Measurements from ENCODE around the gene HGF. TPM values are rescaled to one million over a fixed set of nuclear protein-coding genes. Genes with fewer than 3 reads are reported as not detected.
A peak's percentile ranks its signal among the peaks of the same experiment; 100 is the strongest.

The HGF gene
- total and polyA plus RNA-seq, 2 experiments from 2014 or later, result 13.4 to 33.2 TPM

DNA sequence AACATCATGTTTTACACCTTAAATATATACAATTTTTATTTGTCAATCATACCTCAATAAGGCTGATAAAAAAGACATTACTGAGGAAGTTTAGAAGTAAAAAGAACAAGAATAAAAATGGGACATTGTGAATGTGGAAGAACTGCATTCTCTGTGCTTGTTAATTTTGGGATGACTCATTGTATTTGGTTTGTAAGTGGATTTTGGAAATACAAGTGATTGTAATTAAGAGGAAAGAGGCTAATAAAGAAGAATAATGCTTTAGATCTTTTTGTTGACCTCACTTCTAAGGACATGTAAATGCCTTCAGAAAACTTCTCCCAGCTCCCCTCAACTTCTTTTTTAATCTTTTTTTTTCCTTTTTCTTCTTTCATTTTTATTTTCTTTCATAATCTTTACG lies 76.0 kb downstream of the HGF start:
- Histone ChIP-seq H3K27me3 (no peaks in the 10 kb centered on the region), H4K20me1 (ENCODE audit: insufficient read depth, poor library complexity, severe bottlenecking) (no peaks in the 10 kb centered on the region), H3K9me3 (ENCODE audit: low read depth) (no peaks in the 10 kb centered on the region), H3K36me3 (replicated peaks; ENCODE audit: insufficient read depth, low read depth) (no peaks in the 10 kb centered on the region), H3K27ac (peak overlapping the region; percentile 8), H3K9me2 (replicated peaks; ENCODE audit: insufficient read depth) (no peaks in the 10 kb centered on the region), H3K4me2 (no peak overlapping the region), H3K79me2 (no peaks in the 10 kb centered on the region), H3K4me1 (ENCODE audit: insufficient read depth) (no peaks in the 10 kb centered on the region), H3K4me3 (no peak overlapping the region), H2AFZ (no peak overlapping the region)
- 84% methylated on average over 1 of the region's 1 CpG for WGBS (ENCODE audit: low lambda C conversion rate, missing lambda C conversion rate)
- TF ChIP-seq EZH2 (IDR thresholded peaks at IDR 0.05; ENCODE audit: borderline replicate concordance) (no peak), EZH2phosphoT487 (IDR thresholded peaks at IDR 0.05; ENCODE audit: low read depth, severe bottlenecking, unreplicated experiment) (no peak)
- TF ChIP-seq, protein P1, sequence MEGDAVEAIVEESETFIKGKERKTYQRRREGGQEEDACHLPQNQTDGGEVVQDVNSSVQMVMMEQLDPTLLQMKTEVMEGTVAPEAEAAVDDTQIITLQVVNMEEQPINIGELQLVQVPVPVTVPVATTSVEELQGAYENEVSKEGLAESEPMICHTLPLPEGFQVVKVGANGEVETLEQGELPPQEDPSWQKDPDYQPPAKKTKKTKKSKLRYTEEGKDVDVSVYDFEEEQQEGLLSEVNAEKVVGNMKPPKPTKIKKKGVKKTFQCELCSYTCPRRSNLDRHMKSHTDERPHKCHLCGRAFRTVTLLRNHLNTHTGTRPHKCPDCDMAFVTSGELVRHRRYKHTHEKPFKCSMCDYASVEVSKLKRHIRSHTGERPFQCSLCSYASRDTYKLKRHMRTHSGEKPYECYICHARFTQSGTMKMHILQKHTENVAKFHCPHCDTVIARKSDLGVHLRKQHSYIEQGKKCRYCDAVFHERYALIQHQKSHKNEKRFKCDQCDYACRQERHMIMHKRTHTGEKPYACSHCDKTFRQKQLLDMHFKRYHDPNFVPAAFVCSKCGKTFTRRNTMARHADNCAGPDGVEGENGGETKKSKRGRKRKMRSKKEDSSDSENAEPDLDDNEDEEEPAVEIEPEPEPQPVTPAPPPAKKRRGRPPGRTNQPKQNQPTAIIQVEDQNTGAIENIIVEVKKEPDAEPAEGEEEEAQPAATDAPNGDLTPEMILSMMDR (IDR thresholded peaks at IDR 0.05; ENCODE audit: poor library complexity), result no peak
- DNase-seq (ENCODE audit: low spot score), result no peak

DNA sequence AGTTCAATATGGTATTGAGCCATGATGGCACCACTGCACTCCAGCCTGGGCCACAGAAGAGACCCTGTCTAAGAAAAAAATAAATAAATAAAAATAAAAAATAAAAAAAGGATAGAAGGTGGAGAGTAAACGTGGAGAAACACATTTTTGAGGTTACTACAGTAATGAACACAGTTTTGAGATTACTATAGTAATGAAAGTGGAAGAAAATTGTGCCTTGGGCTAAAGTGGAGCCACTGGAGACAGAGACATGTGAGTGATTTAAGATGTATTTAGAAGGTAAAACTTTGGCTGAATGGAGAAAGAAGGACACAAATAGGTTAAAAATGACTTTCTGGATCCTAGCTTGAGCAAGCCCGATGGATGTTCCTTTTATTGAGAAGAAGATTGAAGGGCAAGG lies 76.8 kb downstream of the HGF start:
- Histone ChIP-seq H3K4me3 (no peak overlapping the region), H3K27ac (no peak overlapping the region), H3K27me3 (no peaks in the 10 kb centered on the region), H3K9me3 (ENCODE audit: low read depth) (no peaks in the 10 kb centered on the region), H2AFZ (no peak overlapping the region), H3K36me3 (replicated peaks; ENCODE audit: insufficient read depth, low read depth) (no peaks in the 10 kb centered on the region), H3K4me1 (ENCODE audit: insufficient read depth) (no peaks in the 10 kb centered on the region), H4K20me1 (ENCODE audit: insufficient read depth, poor library complexity, severe bottlenecking) (no peaks in the 10 kb centered on the region), H3K4me2 (no peak overlapping the region), H3K79me2 (no peaks in the 10 kb centered on the region), H3K9me2 (replicated peaks; ENCODE audit: insufficient read depth) (no peaks in the 10 kb centered on the region)
- DNase-seq (ENCODE audit: low spot score), result no peak
- WGBS (ENCODE audit: low lambda C conversion rate, missing lambda C conversion rate), result 83% methylated on average over 2 of the region's 2 CpGs
- TF ChIP-seq EZH2 (IDR thresholded peaks at IDR 0.05; ENCODE audit: borderline replicate concordance), result no peak
- TF ChIP-seq EZH2phosphoT487 (IDR thresholded peaks at IDR 0.05; ENCODE audit: low read depth, severe bottlenecking, unreplicated experiment), result no peak
- TF ChIP-seq, protein P1 (IDR thresholded peaks at IDR 0.05; ENCODE audit: poor library complexity), result no peak

DNA sequence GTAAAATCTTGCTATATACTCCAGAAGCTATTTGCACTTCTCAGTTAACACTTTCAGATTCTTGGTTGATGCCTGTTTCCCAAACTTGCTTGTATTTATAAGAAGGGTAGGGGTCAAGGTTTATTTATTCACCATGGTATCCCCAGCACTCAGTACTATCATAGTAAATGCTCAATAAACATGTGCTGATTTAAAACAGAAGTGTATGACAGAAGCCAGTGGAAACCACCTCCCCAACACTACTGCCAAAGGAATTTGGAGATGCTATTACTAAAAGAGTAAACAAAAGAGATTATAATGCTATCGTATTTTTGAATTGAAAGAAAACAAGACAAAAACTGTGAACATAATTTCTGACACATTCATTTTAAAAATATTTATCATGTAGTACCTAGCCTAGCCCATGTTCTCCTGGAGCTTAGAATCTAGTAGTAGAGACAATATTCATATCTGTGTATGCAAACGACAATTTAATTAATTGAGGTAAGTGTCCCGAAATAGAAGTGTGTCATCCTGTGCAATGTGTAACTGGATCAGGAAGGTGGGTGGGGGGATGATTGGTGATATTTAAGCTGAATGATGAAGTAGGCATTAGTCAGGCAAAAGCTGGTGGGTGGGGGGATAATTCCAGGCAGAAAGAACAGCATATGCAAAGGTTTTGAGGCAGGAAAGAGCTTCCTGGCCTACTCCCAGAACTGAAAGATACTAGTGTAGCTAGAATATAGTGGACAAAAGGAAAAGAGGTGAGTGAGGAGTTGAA lies 77.5 kb downstream of the HGF start:
- H3K27me3 ChIP-seq, result no peaks in the 10 kb centered on the region
- H3K9me2 ChIP-seq (replicated peaks; ENCODE audit: insufficient read depth), result no peaks in the 10 kb centered on the region
- no peak overlapping the region for H2AFZ ChIP-seq
- TF ChIP-seq EZH2 (IDR thresholded peaks at IDR 0.05; ENCODE audit: borderline replicate concordance) (no peak), EZH2phosphoT487 (IDR thresholded peaks at IDR 0.05; ENCODE audit: low read depth, severe bottlenecking, unreplicated experiment) (no peak)
- TF ChIP-seq, protein P1 (IDR thresholded peaks at IDR 0.05; ENCODE audit: poor library complexity), result no peak
- WGBS (ENCODE audit: low lambda C conversion rate, missing lambda C conversion rate), result 80% methylated on average over 3 of the region's 3 CpGs
- H3K4me3 ChIP-seq, result no peak overlapping the region
- no peaks in the 10 kb centered on the region for H3K9me3 ChIP-seq (ENCODE audit: low read depth)
- no peak overlapping the region for H3K27ac ChIP-seq
- no peaks in the 10 kb centered on the region for H3K4me1 ChIP-seq (ENCODE audit: insufficient read depth)
- H4K20me1 ChIP-seq (ENCODE audit: insufficient read depth, poor library complexity, severe bottlenecking), result no peaks in the 10 kb centered on the region
- H3K4me2 ChIP-seq, result no peak overlapping the region
- H3K36me3 ChIP-seq (replicated peaks; ENCODE audit: insufficient read depth, low read depth), result no peaks in the 10 kb centered on the region
- no peak for DNase-seq (ENCODE audit: low spot score)
- H3K79me2 ChIP-seq, result no peaks in the 10 kb centered on the region

Measured in hepatocyte (in vitro differentiated cells).